Muscle of leg (tissue), 11 donors: ENCODE results near the gene MEIOB. TPM values are rescaled to one million over a fixed set of nuclear protein-coding genes. Genes with fewer than 3 reads are reported as not detected.

Experiments used
- DNase-seq: peaks from one replicate; pipeline ENCODE4 v3.0.0; 2013
- H3K27ac ChIP-seq: one replicate; pipeline ENCODE4 v1.5.1; 2013; ENCODE audit warnings: mild to moderate bottlenecking, low read length, control low read depth
- H3K27me3 ChIP-seq: one replicate; pipeline ENCODE4 v1.6.1; 2013; ENCODE audit warnings: low read length; ENCODE audit not compliant: control insufficient read depth, insufficient read depth
- H3K36me3 ChIP-seq: one replicate; pipeline ENCODE4 v1.6.1; 2013; ENCODE audit warnings: low read length; ENCODE audit not compliant: control insufficient read depth, insufficient read depth
- H3K4me1 ChIP-seq: one replicate; pipeline ENCODE4 v1.6.1; 2013; ENCODE audit warnings: low read length; ENCODE audit not compliant: control insufficient read depth, insufficient read depth
- H3K4me3 ChIP-seq: one replicate; pipeline ENCODE4 v1.5.1; 2013; ENCODE audit warnings: low read length, control low read depth
- H3K9me3 ChIP-seq: replicated peaks from 2 replicates; pipeline ENCODE4 v1.6.1; 2013; ENCODE audit warnings: low read depth, low read length; ENCODE audit not compliant: control insufficient read depth
- WGBS: methylation state at CpG from one replicate; pipeline ENCODE4 v1.1.5; 2013; ENCODE audit warnings: missing lambda C conversion rate; ENCODE audit not compliant: insufficient coverage; 5-methylcytosine and 5-hydroxymethylcytosine counted together
- polyA plus RNA-seq, 8 donors: library from polyadenylated mRNA; unstranded; fragments of 120-200 nt; gene quantifications; one replicate each; pipeline versions ENCODE4 v1.2.1 to v1.2.3, GENCODE V29; 2013; ENCODE audit warnings: inconsistent platforms in 1 of 8, low replicate concordance in 1 of 8; ENCODE audit not compliant: insufficient read length in 8 of 8, insufficient read depth in 1 of 8
- total RNA-seq: library from RNA; stranded (reverse); fragments of 120-200 nt; gene quantifications from one replicate; pipeline ENCODE4 v1.2.4, GENCODE V29; 2013

Gene MEIOB
- total and polyA plus RNA-seq, 9 donors = 0.22 to 0.87 (median 0.55) TPM; not detected in 2

DNA sequence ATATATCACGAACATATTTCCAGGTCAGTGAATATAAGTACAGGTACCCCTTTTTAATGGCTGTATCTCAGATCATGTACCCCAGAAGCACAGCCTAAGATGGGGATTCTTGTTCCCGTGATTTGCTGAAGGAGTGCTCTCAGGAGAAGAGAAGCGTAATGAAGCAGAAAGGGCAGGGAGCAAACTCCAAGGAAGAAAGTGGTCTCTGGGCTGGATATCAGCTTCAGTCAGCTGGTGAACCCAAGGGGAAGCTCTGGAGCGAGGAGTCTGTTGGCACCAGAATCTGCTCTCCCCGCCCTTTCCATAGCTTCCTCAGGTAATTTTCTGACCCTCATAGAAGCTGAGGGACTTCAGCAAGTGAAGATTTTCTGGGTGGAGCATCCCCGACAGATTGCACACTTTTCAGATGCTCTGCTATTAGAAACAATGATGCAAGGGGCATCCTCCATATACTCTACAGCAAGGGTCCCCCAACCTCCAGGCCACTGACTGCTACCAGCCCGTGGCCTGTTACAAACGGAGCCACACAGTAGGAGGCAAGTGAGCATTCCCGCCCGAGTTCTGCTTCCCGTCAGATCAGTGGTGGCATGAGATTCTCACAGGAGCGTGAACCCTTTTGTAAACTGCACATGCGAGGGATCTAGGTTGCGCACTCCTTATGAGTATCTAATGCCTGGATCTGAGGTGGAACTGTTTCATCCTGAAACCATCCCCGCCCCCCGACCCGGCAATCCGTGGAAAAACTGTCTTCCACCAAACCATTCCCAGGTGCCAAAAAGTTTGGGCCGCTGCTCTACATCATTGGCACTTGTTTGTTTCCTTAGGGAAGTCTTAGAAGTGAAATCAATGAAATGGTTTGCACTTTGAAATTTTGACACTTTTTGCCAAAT lies 40.5 kb downstream of the MEIOB start:
- H3K4me1 ChIP-seq = peaks cover 10% of the 10 kb centered on the region
- no peaks in the 10 kb centered on the region for H3K9me3 ChIP-seq
- no peaks in the 10 kb centered on the region for H3K27me3 ChIP-seq
- DNase-seq = no peak
- no peak overlapping the region for H3K4me3 ChIP-seq
- H3K27ac ChIP-seq = no peak overlapping the region
- 90% methylated on average over 12 of the region's 19 CpGs for WGBS
- peaks cover 12% of the 10 kb centered on the region for H3K36me3 ChIP-seq

DNA sequence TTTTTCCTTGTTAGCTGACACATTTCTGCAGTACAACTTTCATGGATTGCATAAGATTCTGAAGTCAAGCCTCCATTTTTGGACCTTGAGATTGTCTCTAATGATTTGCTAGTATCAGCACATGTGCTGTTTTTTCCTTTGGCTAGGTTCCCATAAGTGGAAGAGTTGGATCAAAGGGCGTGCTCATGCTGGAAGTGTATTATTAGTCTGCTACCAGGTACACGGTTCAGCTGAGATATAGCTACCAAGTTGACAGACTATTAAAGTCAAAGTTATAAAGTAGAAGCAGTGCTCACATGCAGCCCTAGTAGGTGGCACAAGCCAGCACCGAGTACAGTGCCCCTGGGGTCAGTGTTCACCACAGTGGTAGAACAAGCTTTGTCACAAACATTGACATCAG lies 41.8 kb downstream of the MEIOB start:
- WGBS = 81% methylated on average over 3 of the region's 3 CpGs
- Histone ChIP-seq H3K4me1 (peaks cover 18% of the 10 kb centered on the region), H3K27ac (no peak overlapping the region), H3K27me3 (no peaks in the 10 kb centered on the region), H3K9me3 (no peaks in the 10 kb centered on the region), H3K4me3 (no peak overlapping the region), H3K36me3 (peaks cover 12% of the 10 kb centered on the region)
- no peak for DNase-seq

DNA sequence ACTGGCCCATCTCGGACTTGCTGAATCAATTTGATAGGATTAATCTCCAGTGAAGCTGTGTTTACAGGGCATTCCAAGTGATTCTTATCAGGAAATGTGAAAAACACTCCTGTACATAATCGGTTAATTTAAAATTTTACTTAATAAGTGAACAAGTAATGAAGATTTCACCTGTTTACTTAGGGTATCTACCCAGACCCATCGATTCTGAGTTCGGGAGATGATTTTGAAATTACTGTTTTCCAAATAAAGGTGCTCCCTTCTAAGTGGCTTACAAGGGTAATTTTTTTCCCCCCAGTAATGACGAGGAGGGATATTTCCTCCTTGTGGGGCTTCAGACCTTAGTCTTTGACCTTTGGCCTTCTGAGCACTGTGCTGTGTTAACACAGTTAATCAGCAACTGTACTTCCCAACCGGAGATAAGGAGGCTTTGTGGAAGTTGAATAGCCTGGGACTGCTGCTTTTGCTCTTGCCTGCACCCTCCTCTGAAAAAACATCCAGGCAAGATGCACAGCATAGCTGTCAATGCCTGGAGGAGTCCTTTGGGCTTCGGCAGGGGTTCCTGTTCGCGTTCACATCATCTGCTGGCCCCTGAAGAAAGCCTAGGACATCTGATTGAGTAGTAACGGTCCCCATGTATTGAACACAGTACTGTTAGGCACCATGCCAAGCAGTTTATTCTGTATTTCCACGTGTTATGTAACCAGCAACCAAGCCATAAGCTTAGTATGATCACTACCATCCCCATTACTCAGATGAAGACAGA lies 43.1 kb downstream of the MEIOB start:
- Histone ChIP-seq H3K27me3 (no peaks in the 10 kb centered on the region), H3K4me1 (peaks cover 19% of the 10 kb centered on the region), H3K36me3 (peaks cover 12% of the 10 kb centered on the region), H3K4me3 (no peak overlapping the region), H3K9me3 (no peaks in the 10 kb centered on the region), H3K27ac (no peak overlapping the region)
- WGBS = 84% methylated on average over 5 of the region's 11 CpGs
- DNase-seq = no peak

DNA sequence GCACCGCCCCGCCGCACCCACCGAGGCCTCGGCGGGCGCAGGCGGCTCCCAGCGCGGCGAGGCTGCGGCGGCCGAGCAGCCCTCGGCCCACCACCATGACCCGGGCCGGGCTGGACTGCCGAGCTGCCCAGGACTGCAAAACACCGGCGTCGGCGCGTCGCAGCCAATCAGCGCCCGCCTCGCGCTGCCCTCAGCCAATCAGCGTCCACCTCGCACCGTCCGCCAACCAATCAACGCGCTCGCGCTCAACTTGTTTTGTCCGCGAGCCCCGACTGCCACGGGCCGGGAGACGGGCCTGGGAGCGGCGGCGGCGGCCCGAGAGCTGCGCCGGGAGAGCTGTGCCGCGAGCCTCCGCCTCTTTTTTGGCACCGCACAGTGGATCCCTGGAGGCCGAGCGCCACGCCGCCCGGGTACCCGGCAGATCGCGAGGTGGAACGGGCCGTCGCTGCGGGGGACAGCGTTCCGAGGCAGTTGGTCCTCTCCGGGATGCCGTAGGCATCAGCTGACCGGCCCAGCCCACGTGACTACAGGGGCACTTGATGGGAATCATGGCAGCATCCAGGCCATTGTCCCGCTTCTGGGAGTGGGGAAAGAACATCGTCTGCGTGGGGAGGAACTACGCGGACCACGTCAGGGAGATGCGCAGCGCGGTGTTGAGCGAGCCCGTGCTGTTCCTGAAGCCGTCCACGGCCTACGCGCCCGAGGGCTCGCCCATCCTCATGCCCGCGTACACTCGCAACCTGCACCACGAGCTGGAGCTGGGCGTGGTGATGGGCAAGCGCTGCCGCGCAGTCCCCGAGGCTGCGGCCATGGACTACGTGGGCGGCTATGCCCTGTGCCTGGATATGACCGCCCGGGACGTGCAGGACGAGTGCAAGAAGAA lies 45.0 kb downstream of the MEIOB start, which contains the start of the genes FAHD1 and HAGH:
Gene FAHD1, plus strand, starts transcription at position 516 of the 883 bp plus-strand sequence. Its CDS starts 33 bp downstream, at position 549.
Gene HAGH, minus strand, starts transcription at position 135 of the 883 bp plus-strand sequence. Its CDS starts 38 bp downstream, at position 97.
- Histone ChIP-seq H3K4me3 (peak within 1 kb of the TSS; percentile 100), H3K4me1 (peaks cover 19% of the 10 kb centered on the region), H3K27me3 (no peaks in the 10 kb centered on the region), H3K36me3 (peaks cover 20% of the 10 kb centered on the region), H3K27ac (peak within 1 kb of the TSS; percentile 71), H3K9me3 (no peaks in the 10 kb centered on the region)
- peak; percentile 98 for DNase-seq
- under 1% methylated on average over 100 of the region's 104 CpGs for WGBS

DNA sequence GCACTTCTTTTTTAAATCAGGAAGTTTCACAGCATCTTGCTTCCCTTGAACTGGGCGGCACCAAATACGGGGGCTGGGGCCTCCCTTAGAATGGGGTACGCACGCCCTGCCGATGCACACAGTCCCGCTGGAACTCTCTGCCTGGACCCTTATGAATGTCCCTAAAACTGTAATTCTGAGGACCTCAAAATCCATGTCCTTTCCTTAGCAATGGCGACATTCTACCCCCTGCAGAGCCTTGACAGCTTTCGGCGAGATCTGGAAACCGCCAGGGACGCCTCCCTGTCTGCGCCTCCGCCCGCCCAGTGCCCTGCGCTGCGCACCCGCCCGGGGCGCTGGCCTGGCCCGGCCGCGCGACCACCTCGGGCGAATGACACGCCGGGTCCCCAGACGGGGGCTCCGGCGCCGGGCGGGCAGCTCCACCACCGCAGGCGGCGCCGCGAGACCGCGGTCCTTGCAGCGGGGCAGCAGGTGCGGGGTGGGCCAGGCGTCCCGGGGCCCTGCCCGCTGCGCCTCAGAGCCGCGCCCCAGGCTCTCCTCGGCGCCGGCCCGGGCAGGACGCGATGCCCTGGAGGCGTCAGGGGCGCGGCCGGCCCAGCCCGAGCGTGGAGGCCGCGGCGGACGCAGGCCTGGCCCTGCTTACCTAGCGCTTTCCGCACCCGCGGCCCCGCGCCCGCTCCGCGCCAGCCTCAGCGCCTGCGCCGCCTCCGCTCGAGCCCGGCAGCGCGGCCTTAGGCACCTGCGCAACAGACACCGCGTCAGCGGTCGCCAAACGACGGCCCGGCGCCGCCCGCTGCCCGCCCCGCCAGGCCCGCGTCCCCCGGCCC lies 45.9 kb downstream of the MEIOB start:
- peaks cover 25% of the 10 kb centered on the region for H3K36me3 ChIP-seq
- H3K9me3 ChIP-seq = no peaks in the 10 kb centered on the region
- peaks cover 19% of the 10 kb centered on the region for H3K4me1 ChIP-seq
- DNase-seq = no peak
- H3K4me3 ChIP-seq = peak overlapping the region; percentile 41
- no peaks in the 10 kb centered on the region for H3K27me3 ChIP-seq
- 1% methylated on average over 92 of the region's 96 CpGs for WGBS
- no peak overlapping the region for H3K27ac ChIP-seq

DNA sequence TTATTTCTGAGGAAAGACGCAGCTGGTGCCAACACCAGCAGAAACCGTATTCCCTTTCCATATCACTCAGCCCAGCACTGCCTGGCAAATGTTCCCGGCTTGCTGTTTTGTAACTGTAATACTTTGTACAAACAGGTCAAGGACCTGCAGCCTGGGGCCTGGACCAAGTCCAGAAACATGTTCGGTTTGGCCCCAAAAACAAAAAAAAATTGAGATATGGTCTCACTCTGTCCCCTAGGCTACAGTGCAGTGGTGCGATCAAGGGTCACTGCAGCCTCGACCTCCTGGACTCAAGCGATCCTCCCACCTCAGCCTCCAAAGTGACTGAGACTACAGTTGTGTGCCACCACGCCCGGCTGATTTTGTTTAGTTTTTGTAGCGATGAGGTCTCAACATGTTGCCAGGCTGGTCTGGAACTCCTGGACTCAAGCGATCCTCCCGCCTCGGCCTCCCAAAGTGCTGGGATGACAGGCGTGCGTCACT lies 46.5 kb downstream of the MEIOB start:
- WGBS = 78% methylated on average over 12 of the region's 15 CpGs
- H3K36me3 ChIP-seq = peaks cover 31% of the 10 kb centered on the region
- peaks cover 19% of the 10 kb centered on the region for H3K4me1 ChIP-seq
- H3K9me3 ChIP-seq = no peaks in the 10 kb centered on the region
- DNase-seq = no peak
- no peak overlapping the region for H3K27ac ChIP-seq
- peak overlapping the region; percentile 41 for H3K4me3 ChIP-seq
- no peaks in the 10 kb centered on the region for H3K27me3 ChIP-seq

DNA sequence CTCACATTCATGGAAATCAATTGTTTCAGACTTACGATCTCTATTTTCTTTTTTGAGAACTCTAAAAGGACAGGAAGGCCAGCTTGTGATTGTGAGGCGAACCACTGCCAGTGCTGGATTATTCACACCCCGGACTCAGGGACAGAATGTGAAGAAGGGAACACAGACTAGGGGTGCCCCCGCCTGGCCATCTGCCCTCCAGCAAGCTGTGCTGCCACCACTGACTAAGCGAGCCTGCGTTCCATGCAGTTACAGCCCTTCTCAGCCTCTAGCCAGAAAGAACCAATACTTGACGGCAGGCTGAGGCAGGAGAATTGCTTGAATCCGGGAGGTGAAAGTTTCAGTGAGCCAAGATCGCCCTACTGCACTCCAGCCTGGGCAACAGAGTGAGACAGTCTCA lies 48.1 kb downstream of the MEIOB start:
- DNase-seq = peak; percentile 33
- 21% methylated on average over 6 of the region's 9 CpGs for WGBS
- H3K36me3 ChIP-seq = peaks cover 36% of the 10 kb centered on the region
- H3K27me3 ChIP-seq = no peaks in the 10 kb centered on the region
- H3K27ac ChIP-seq = no peak overlapping the region
- H3K4me1 ChIP-seq = peaks cover 14% of the 10 kb centered on the region
- no peaks in the 10 kb centered on the region for H3K9me3 ChIP-seq
- H3K4me3 ChIP-seq = no peak overlapping the region

DNA sequence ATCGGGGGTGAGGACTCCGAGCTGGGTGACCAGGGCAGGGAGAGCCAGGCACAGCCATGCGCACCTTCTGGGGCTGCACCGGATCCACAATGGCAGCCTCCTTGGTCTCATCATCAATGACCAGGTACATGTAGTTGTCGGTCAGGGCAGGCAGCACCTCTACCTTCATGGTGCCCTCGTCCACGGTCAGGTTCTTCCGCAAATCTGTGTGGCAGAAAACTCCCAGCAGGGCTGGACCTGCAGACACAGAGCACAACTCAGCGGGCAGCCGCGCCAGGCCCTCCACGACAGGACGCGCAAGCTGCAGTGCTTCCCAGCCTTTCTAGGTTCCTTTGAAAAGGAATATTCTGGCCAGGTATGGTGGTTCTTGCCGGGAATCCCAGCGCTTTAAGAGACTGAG lies 49.2 kb downstream of the MEIOB start:
- no peak overlapping the region for H3K27ac ChIP-seq
- peaks cover 12% of the 10 kb centered on the region for H3K4me1 ChIP-seq
- no peak overlapping the region for H3K4me3 ChIP-seq
- WGBS = 94% methylated on average over 15 of the region's 16 CpGs
- no peak for DNase-seq
- no peaks in the 10 kb centered on the region for H3K27me3 ChIP-seq
- H3K9me3 ChIP-seq = no peaks in the 10 kb centered on the region
- H3K36me3 ChIP-seq = peaks cover 38% of the 10 kb centered on the region
